ENCODE results near the gene ZNF230.

- TF ChIP-seq POLR2AphosphoS5 (IDR thresholded peaks at IDR 0.05) = peak in 3 of 4 donors; percentile 52 to 87 (median 59)
- no peak for TF ChIP-seq CTCF (IDR thresholded peaks at IDR 0.05)
Measured at GRCh38 chr19:44051650-44052402, 49.1 kb downstream of the ZNF230 start, which contains the start of gene ZNF223.
